HepG2 (cell line): Measurements from ENCODE around the gene NEK5. TPM values are rescaled to one million over a fixed set of nuclear protein-coding genes. Genes with fewer than 3 reads are reported as not detected.

Source experiments
- ARID4A ChIP-seq: sonication (generic); formaldehyde crosslinking; IDR thresholded peaks from 2 replicates; pipeline ENCODE4 v1.5.0; 2020; ENCODE audit warnings: mild to moderate bottlenecking, missing genetic modification reagents, borderline replicate concordance
- FOXK1 ChIP-seq: sonication (generic); formaldehyde crosslinking; IDR thresholded peaks from 2 replicates; pipeline ENCODE4 v1.4.0; 2020; ENCODE audit warnings: low read depth, missing genetic modification reagents, borderline replicate concordance
- IRF2 ChIP-seq: IDR thresholded peaks from 2 replicates; pipeline ENCODE4 v1.6.1; 2018; ENCODE audit warnings: missing genetic modification reagents, missing compliant biosample characterization
- MED1 ChIP-seq: sonication (generic); formaldehyde crosslinking; IDR thresholded peaks from 2 replicates; pipeline ENCODE4 v1.4.0; 2020; ENCODE audit warnings: missing genetic modification reagents
- NCOA1 ChIP-seq: sonication (generic); formaldehyde crosslinking; IDR thresholded peaks from 2 replicates; pipeline ENCODE4 v1.9.0; 2021; ENCODE audit warnings: missing genetic modification reagents
- RELA ChIP-seq: sonication (generic); formaldehyde crosslinking; IDR thresholded peaks from 2 replicates; pipeline ENCODE4 v1.4.0; 2020; ENCODE audit warnings: missing genetic modification reagents
- TGIF2 ChIP-seq: IDR thresholded peaks from 2 replicates; pipeline ENCODE4 v1.6.1; 2016; ENCODE audit warnings: control low read depth, missing compliant biosample characterization
- ZNF10 ChIP-seq: sonication (generic); formaldehyde crosslinking; IDR thresholded peaks from 2 replicates; pipeline ENCODE4 v1.4.0; 2020; ENCODE audit warnings: mild to moderate bottlenecking, low read depth, missing genetic modification reagents, borderline replicate concordance
- ZNF235 ChIP-seq: sonication (generic); formaldehyde crosslinking; IDR thresholded peaks from 2 replicates; pipeline ENCODE4 v1.8.1; 2023; ENCODE audit warnings: mild to moderate bottlenecking, missing genetic modification reagents, borderline replicate concordance
- ZNF282 ChIP-seq: fragments of 450-650 bp; IDR thresholded peaks from 2 replicates; pipeline ENCODE4 v1.6.1; 2018; ENCODE audit not compliant: partially characterized antibody
- ZNF331 ChIP-seq: sonication (generic); formaldehyde crosslinking; IDR thresholded peaks from 2 replicates; pipeline ENCODE4 v1.4.0; 2020; ENCODE audit warnings: missing genetic modification reagents
- ZNF530 ChIP-seq: sonication (generic); formaldehyde crosslinking; IDR thresholded peaks from 2 replicates; pipeline ENCODE4 v1.5.0; 2020; ENCODE audit warnings: low read depth, mild to moderate bottlenecking, missing genetic modification reagents
- ZNF660 ChIP-seq: sonication (generic); formaldehyde crosslinking; IDR thresholded peaks from 2 replicates; pipeline ENCODE4 v1.5.1; 2020; ENCODE audit warnings: mild to moderate bottlenecking, low read depth, missing genetic modification reagents, borderline replicate concordance
- ZNF781 ChIP-seq: sonication (generic); formaldehyde crosslinking; IDR thresholded peaks from 2 replicates; pipeline ENCODE4 v1.5.1; 2020; ENCODE audit warnings: borderline replicate concordance, mild to moderate bottlenecking, missing genetic modification reagents; ENCODE audit errors: not compliant biosample characterization
- ZNF841 ChIP-seq: sonication (generic); formaldehyde crosslinking; IDR thresholded peaks from 2 replicates; pipeline ENCODE4 v1.8.1; 2023; ENCODE audit warnings: missing genetic modification reagents, borderline replicate concordance
- polyA plus RNA-seq, 8 experiments: library from polyadenylated mRNA; depleted of rRNA in 3 of 8; stranded (reverse) in 7 of 8; unstranded in 1 of 8; fragments of >200 nt; fragmentation: Illumina TruSeq in 4 of 8; extraction: Trizol in 4 of 8; gene quantifications; 2 replicates each; pipeline versions ENCODE4 v1.2.1 to v1.2.3, GENCODE V29; 2011 to 2016; ENCODE audit warnings: low read depth in 4 of 8, missing spikeins in 1 of 8, mixed read lengths in 1 of 8; ENCODE audit not compliant: insufficient read depth in 1 of 8
- total RNA-seq, 5 experiments: library from RNA; depleted of rRNA; stranded (reverse); fragments of >200 nt; fragmentation: Illumina TruSeq; extraction: Trizol; gene quantifications; 2 replicates each; pipeline ENCODE4 v1.2.3, GENCODE V29; 2016; ENCODE audit warnings: low read depth in 1 of 5
- TF ChIP-seq, protein P1 (sequence below): sonication (generic); formaldehyde crosslinking; IDR thresholded peaks from 2 replicates; pipeline ENCODE4 v1.4.0; 2020; ENCODE audit warnings: missing genetic modification reagents
- TF ChIP-seq, protein P2 (sequence below): sonication (generic); formaldehyde crosslinking; IDR thresholded peaks from 2 replicates; pipeline ENCODE4 v1.4.0; 2020; ENCODE audit warnings: low read depth, mild to moderate bottlenecking, missing genetic modification reagents
- TF ChIP-seq, protein P3 (sequence below): sonication (generic); formaldehyde crosslinking; IDR thresholded peaks from 2 replicates; pipeline ENCODE4 v1.4.0; 2020; ENCODE audit warnings: missing genetic modification reagents
- TF ChIP-seq, protein P4 (sequence below): sonication (generic); formaldehyde crosslinking; IDR thresholded peaks from 2 replicates; pipeline ENCODE4 v1.5.1; 2020; ENCODE audit warnings: mild to moderate bottlenecking, missing genetic modification reagents, moderate library complexity

NEK5 gene
- total and polyA plus RNA-seq, 2 of the 13 experiments (the other 11 are each of a cell fraction or from before 2014, with no cell fraction given) = 0.12 to 0.22 TPM

- TF ChIP-seq ZNF841 (CRISPR knock-in tag) = no peak
- TF ChIP-seq ZNF660 (CRISPR knock-in tag) = no peak
- TF ChIP-seq ZNF10 (CRISPR knock-in tag) = no peak
- TF ChIP-seq ZNF781 = no peak
- TF ChIP-seq ZNF282 = no peak
- TF ChIP-seq NCOA1 (CRISPR knock-in tag) = no peak
- no peak for TF ChIP-seq ZNF235
- no peak for TF ChIP-seq RELA (CRISPR knock-in tag)
- TF ChIP-seq, protein P1, sequence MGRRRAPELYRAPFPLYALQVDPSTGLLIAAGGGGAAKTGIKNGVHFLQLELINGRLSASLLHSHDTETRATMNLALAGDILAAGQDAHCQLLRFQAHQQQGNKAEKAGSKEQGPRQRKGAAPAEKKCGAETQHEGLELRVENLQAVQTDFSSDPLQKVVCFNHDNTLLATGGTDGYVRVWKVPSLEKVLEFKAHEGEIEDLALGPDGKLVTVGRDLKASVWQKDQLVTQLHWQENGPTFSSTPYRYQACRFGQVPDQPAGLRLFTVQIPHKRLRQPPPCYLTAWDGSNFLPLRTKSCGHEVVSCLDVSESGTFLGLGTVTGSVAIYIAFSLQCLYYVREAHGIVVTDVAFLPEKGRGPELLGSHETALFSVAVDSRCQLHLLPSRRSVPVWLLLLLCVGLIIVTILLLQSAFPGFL (CRISPR knock-in tag) = no peak
- TF ChIP-seq ARID4A (CRISPR knock-in tag) = peak; percentile 47; the same call in 1 of the 2 replicates
- TF ChIP-seq MED1 (CRISPR knock-in tag) = peak; percentile 78
- TF ChIP-seq FOXK1 = peak; percentile 69; the same call in 1 of the 2 replicates
- TF ChIP-seq, protein P2, sequence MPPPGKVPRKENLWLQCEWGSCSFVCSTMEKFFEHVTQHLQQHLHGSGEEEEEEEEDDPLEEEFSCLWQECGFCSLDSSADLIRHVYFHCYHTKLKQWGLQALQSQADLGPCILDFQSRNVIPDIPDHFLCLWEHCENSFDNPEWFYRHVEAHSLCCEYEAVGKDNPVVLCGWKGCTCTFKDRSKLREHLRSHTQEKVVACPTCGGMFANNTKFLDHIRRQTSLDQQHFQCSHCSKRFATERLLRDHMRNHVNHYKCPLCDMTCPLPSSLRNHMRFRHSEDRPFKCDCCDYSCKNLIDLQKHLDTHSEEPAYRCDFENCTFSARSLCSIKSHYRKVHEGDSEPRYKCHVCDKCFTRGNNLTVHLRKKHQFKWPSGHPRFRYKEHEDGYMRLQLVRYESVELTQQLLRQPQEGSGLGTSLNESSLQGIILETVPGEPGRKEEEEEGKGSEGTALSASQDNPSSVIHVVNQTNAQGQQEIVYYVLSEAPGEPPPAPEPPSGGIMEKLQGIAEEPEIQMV (CRISPR knock-in tag) = peak; percentile 32; the same call in 1 of the 2 replicates
- TF ChIP-seq ZNF530 (CRISPR knock-in tag) = no peak
- peak; percentile 80 for TF ChIP-seq IRF2 (CRISPR knock-in tag)
- peak; percentile 87 for TF ChIP-seq TGIF2 (CRISPR knock-in tag)
- TF ChIP-seq, protein P3, sequence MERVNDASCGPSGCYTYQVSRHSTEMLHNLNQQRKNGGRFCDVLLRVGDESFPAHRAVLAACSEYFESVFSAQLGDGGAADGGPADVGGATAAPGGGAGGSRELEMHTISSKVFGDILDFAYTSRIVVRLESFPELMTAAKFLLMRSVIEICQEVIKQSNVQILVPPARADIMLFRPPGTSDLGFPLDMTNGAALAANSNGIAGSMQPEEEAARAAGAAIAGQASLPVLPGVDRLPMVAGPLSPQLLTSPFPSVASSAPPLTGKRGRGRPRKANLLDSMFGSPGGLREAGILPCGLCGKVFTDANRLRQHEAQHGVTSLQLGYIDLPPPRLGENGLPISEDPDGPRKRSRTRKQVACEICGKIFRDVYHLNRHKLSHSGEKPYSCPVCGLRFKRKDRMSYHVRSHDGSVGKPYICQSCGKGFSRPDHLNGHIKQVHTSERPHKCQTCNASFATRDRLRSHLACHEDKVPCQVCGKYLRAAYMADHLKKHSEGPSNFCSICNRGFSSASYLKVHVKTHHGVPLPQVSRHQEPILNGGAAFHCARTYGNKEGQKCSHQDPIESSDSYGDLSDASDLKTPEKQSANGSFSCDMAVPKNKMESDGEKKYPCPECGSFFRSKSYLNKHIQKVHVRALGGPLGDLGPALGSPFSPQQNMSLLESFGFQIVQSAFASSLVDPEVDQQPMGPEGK = peak; percentile 72
- peak; percentile 87 for TF ChIP-seq ZNF331 (CRISPR knock-in tag)
- TF ChIP-seq, protein P4, sequence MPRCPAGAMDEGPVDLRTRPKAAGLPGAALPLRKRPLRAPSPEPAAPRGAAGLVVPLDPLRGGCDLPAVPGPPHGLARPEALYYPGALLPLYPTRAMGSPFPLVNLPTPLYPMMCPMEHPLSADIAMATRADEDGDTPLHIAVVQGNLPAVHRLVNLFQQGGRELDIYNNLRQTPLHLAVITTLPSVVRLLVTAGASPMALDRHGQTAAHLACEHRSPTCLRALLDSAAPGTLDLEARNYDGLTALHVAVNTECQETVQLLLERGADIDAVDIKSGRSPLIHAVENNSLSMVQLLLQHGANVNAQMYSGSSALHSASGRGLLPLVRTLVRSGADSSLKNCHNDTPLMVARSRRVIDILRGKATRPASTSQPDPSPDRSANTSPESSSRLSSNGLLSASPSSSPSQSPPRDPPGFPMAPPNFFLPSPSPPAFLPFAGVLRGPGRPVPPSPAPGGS = peak; percentile 90
Observed at GRCh38 chr13:51997641-51998330, 131.1 kb downstream of the NEK5 start (continued).
